ENCODE data around the gene ZDBF2.
"Not testable (repeated sequence)": the region's sequence is repeated elsewhere in the genome, so short reads cannot be mapped to it uniquely, and the experiment has no call there.

Gene ZDBF2

GRCh38 chr2:206274434-206275311, at the start of gene ZDBF2:
Gene ZDBF2, plus strand, starts transcription at chr2:206274663. Its CDS starts 7,187 bp downstream, at chr2:206281850.
- peak; percentile 89 for DNase-seq (ENCODE audit: low spot score)
- TF ChIP-seq, protein P1, sequence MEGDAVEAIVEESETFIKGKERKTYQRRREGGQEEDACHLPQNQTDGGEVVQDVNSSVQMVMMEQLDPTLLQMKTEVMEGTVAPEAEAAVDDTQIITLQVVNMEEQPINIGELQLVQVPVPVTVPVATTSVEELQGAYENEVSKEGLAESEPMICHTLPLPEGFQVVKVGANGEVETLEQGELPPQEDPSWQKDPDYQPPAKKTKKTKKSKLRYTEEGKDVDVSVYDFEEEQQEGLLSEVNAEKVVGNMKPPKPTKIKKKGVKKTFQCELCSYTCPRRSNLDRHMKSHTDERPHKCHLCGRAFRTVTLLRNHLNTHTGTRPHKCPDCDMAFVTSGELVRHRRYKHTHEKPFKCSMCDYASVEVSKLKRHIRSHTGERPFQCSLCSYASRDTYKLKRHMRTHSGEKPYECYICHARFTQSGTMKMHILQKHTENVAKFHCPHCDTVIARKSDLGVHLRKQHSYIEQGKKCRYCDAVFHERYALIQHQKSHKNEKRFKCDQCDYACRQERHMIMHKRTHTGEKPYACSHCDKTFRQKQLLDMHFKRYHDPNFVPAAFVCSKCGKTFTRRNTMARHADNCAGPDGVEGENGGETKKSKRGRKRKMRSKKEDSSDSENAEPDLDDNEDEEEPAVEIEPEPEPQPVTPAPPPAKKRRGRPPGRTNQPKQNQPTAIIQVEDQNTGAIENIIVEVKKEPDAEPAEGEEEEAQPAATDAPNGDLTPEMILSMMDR (IDR thresholded peaks at IDR 0.05; ENCODE audit: extremely low read depth, missing control alignments) = no peak

GRCh38 chr2:206225435-206226232, 48.8 kb upstream of the ZDBF2 start:
- peak; percentile 49 for DNase-seq (ENCODE audit: low spot score)
- TF ChIP-seq, protein P1 (IDR thresholded peaks at IDR 0.05; ENCODE audit: extremely low read depth, missing control alignments) = no peak

- DNase-seq (ENCODE audit: low spot score) = not testable (repeated sequence)
These were observed 45.8 kb upstream of the ZDBF2 start for GRCh38 chr2:206228636-206229035.

DNA sequence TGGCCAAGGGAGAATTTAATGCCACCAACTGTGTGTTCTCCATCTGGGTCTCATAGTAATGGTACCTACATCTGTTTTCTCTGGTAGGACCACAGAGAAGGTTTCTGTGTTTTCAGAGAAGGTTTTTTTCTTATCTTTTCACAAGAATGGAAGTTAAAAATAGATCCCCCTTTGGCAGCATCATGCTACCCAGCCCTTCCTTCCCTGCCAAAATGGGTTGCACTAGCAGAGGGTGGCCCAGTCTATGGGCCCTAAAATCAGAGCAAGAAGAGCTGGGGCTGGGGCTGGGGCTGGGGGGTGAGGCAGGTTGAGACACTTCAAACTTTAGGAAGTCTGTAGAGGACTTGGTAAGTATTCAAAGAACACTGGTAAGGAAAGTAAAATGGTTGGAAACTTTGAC, 44.8 kb upstream of the ZDBF2 start:
- no peak for DNase-seq (ENCODE audit: low spot score)
- TF ChIP-seq, protein P1 (IDR thresholded peaks at IDR 0.05; ENCODE audit: extremely low read depth, missing control alignments) = no peak

GRCh38 chr2:206230060-206230762, 44.3 kb upstream of the ZDBF2 start:
- no peak for DNase-seq (ENCODE audit: low spot score)
- TF ChIP-seq, protein P1 (IDR thresholded peaks at IDR 0.05; ENCODE audit: extremely low read depth, missing control alignments) = no peak

DNA sequence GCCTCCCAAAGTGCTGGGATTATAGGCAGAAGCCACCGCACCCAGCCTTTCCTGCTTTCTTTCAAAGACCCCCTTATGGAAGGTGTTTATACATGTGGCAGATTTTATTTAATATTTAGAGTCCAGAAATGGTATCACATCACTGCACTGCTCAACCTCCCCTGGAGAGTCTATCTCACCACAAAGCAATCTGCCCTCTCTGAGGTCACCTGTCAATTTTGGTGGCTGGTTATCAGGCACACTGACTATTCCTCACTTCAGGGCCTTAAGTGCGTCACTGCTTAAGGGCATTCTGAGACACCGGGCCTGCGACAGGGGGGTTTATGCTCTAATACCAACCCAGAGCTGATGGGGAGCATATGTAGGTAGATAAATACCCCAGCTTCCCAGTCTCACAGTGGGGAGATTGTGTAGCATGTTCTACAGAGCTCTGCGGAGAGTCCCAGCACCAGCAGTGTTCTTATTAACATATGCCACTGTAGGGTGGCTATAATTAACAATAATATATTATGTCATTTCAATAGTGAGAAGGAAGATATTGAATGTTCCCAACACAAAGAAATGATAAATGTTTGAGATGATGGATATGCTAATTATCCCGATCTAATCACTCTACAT, 42.7 kb upstream of the ZDBF2 start:
- TF ChIP-seq, protein P1 (IDR thresholded peaks at IDR 0.05; ENCODE audit: extremely low read depth, missing control alignments) = no peak
- no peak for DNase-seq (ENCODE audit: low spot score)

DNA sequence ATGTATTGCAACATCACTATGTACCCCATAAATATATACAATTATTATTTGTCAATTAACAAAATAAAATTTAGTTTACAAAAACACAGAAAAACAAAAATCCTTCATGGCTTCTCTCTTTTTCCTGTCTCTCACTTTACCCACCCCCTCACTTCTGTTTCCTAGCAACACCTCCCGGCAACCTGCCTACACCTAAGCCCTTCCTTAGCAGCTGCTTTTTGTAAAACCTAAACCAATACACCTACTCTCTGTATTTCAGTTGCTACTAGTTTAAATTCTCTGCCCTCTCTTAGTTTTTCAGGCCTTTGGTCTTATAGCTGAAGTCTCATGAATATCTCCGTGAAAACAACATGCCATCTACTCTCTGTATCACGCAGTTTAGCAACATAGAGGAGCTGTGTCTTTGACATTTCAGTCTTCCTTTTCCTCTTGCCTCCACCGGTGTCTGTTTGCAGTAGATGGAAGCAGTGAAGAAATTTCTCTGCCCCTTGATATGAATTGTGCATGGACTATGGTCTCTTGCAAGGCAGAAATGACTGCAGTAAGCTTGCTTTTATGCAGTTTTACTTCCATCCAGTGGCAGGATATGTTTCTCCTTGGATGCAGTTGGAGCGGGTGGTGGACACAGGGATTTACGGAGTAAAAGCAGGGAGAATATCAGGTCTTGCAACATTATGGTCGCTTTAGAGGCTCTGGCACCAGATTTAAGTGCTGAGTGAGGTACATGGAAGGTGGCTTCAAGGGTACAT, 42.0 kb upstream of the ZDBF2 start:
- TF ChIP-seq, protein P1 (IDR thresholded peaks at IDR 0.05; ENCODE audit: extremely low read depth, missing control alignments) = no peak
- no peak for DNase-seq (ENCODE audit: low spot score)
